Thyroid gland (tissue), 4 donors: Measurements from ENCODE around the gene CYBA.

Source experiments
- POLR2A ChIP-seq, 2 donors: fragments of 450-650 bp; IDR thresholded peaks; one replicate each; pipeline ENCODE4 v1.6.1; 2017; ENCODE audit warnings: antibody characterized with exemption in 2 of 2, mild to moderate bottlenecking in 2 of 2, moderate library complexity in 1 of 2
- TF ChIP-seq, protein P1 (sequence below), 6 experiments: fragments of 200-600 bp in 3 of 6; fragments of 450-650 bp in 3 of 6; sonication (generic) in 3 of 6; IDR thresholded peaks; one replicate each; pipeline ENCODE4 v1.5.1; 2016 to 2019; ENCODE audit warnings: antibody characterized with exemption in 6 of 6, mild to moderate bottlenecking in 2 of 6, inconsistent platforms in 1 of 6, moderate library complexity in 1 of 6

- TF ChIP-seq, protein P1, sequence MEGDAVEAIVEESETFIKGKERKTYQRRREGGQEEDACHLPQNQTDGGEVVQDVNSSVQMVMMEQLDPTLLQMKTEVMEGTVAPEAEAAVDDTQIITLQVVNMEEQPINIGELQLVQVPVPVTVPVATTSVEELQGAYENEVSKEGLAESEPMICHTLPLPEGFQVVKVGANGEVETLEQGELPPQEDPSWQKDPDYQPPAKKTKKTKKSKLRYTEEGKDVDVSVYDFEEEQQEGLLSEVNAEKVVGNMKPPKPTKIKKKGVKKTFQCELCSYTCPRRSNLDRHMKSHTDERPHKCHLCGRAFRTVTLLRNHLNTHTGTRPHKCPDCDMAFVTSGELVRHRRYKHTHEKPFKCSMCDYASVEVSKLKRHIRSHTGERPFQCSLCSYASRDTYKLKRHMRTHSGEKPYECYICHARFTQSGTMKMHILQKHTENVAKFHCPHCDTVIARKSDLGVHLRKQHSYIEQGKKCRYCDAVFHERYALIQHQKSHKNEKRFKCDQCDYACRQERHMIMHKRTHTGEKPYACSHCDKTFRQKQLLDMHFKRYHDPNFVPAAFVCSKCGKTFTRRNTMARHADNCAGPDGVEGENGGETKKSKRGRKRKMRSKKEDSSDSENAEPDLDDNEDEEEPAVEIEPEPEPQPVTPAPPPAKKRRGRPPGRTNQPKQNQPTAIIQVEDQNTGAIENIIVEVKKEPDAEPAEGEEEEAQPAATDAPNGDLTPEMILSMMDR (IDR thresholded peaks at IDR 0.05) = no peak
- TF ChIP-seq POLR2A (IDR thresholded peaks at IDR 0.05) = no peak
Observed at GRCh38 chr16:88698646-88699045, 47.8 kb upstream of the CYBA start.
